NOMO-1 (cell line): ENCODE measurements around the gene GAS7.
A peak's percentile ranks its signal among the peaks of the same experiment; 100 is the strongest.

Experiments used
- DNase-seq, 2 experiments: peaks; one replicate each; lab custom pipeline; 2025; ENCODE audit not compliant: unreplicated experiment in 2 of 2; lab: John Stamatoyannopoulos, UW

Gene GAS7

DNA sequence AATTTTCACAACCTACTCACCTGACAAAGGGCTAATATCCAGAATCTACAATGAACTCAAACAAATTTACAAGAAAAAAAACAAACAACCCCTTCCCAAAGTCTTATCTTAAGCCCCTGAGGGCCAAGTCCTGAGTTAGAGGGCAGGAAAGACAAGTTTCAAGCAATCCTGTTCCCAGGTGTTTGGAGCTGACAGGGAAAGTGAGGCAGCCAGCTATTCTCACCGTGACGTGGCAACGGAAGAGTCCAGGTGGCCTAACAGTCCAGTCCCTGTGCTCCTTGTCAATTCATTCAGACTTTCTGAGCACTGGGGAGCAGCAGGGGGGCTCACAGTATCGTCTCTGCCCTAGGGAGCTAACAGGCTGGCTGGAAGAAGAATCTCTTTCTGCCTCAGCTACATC lies 203.6 kb downstream of the GAS7 start:
- no peak for DNase-seq

DNA sequence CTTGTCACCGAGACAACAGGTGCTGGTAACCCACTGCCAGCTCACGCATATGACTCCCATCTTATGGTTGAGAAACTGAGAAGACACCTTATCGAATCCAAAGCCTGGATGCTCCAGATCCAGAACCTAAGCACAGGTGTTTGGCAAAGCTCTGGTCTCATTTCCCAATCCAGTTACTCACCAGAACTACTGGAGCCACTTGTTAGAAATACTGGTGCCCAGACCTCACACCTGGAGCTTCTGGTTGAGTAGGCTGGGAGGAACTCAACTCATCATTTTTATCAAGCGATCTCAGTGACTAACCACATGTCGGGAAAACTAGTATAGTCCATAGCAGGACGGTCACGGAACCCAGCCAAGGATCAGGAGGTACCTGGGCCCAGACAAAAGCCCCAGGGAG lies 206.6 kb downstream of the GAS7 start:
- DNase-seq: no peak

DNA sequence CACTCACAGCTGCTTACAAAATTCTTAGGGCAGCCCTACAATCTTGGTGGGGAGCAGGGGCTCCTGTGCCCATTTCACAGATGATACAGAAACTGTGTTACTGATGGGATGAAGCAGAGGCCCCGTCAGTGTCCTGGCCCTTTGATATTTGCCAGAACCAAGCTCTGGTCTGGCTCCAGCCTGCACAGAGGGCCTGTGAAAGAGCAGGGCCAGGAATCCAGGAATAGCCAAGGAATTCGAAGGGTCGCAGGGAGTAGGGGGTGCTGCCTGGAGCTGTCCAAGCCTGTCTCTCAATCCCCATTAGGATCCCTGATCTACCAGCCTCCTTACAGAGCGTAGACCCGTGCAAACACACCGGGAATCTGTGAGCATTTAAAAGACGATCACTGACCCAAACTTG lies 207.1 kb downstream of the GAS7 start:
- DNase-seq: no peak

DNA sequence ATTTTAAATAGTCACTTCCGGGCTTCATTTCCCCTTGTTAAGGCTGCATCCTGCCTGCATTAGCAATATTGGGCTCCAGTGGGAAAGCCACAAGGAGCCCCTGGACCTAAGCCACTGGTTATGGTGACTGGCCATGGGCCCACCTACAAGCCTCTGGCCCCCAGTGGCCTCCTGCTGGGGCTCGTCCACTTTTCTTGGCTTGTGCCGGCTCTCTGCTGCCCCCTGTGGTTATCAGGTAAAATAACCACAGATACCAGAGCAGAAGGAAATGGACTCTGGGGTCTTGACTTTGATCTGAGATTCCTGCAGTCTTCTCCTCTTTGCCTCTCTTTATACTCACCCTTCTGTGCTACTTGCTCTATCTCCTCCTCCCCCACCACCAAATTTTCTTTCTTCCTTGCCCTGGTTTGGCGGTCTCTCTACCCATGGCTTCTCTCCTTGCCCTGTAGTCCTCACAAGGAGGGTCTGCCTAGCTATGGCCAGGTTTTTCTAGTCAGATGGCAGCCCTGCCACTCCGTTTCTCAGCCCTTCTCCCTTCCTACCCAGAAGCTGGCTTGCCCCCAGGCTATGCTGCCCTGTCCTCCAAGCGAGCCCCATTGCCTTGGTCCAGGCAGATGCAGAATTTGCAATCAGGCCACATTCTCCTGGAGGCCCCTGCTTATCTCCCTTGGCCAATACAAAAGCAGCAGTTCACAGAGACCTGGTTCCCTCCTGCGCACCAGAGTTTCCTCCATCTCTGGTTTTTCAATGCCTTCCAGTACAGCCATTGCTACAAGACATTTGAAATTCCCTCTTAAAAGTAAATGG lies 210.4 kb downstream of the GAS7 start:
- peak in 1 of 2 experiments; percentile 11 for DNase-seq

DNA sequence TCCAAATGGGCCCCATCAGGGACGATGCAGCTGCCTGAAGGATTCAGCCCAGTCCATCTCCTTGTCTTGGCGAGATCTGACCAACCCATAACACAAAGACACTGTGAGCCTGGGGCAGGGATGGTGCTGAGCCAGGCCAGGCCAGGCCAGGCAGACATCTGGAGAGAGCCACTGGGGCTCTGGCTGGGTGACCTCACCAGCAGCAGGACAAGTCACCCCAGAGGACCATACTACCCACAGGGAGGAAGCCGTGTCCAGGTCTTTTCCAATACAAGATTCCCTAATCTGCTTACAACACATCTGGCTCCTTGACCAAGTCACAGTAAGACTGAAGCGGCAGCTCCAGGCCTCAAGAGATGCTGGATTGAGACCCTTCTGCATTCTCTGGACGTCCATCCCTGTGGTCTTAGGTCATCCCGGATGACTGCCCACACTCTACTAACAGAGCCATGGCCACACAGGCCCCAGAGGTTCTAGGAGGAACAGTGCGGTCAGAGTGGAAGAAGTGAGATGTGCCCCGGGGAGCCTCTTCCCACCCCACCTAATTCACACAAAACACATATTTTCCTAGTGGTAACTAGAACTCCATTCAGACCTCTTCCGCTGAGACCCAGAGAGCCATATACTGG lies 211.5 kb downstream of the GAS7 start:
- DNase-seq: no peak

DNA sequence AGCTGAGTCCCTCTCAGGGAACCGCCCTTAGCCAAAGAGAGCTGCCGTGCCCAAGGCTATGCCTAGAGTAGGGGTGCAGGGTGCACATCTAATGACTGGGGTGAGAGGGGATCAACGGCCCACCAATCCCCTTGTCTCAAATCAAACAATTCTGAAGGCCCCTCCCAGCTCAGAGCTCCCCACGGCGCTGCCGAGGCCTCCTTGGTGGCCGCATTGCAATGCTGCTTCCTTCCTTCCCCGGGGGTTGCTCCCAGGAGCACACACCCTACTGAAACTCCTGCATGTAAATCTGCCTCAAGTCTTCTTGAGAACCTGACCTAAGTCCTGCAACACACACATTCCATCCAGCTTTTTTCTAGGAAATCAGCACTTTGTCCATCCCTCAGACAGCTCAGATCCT lies 212.8 kb downstream of the GAS7 start:
- no peak for DNase-seq

DNA sequence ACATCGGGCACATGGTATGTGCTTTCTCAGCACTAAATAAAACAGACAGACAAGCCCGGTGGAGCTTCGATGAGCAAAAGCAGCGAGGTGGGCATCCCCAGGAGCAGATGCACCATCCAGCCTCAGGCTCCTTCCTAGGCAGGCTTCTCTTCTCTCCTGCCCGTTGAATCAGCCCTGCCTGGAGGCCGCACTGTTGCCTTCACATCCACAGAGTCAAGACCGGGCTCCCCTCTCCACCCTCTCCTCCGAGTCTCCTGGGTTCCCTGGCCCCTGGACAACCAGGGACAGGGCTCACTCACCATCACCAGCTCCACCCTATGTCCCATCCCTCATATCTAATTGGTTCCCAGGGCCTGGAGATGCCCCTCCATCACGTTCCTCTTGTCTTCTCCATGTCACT lies 213.6 kb downstream of the GAS7 start:
- no peak for DNase-seq

DNA sequence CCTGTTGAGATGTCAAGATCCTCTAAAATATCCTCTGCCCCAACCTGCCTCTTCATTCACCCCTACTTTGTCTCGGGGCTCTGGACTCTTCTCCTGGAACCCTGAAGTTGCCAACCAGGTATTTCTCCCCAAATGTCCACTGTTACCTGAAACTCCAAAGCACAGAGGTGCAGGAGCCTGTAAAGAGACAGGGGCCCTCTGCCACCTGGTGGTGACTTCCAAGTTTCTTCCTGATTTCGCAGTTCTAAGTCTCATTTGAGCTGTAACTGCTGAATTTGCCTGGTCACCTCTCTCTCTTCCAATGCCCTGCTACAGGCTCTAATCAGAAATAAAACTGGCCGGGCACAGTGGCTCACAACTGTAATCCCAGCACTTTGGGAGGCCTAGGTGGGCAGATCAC lies 216.2 kb downstream of the GAS7 start:
- DNase-seq: peak; percentile 11 to 27

DNA sequence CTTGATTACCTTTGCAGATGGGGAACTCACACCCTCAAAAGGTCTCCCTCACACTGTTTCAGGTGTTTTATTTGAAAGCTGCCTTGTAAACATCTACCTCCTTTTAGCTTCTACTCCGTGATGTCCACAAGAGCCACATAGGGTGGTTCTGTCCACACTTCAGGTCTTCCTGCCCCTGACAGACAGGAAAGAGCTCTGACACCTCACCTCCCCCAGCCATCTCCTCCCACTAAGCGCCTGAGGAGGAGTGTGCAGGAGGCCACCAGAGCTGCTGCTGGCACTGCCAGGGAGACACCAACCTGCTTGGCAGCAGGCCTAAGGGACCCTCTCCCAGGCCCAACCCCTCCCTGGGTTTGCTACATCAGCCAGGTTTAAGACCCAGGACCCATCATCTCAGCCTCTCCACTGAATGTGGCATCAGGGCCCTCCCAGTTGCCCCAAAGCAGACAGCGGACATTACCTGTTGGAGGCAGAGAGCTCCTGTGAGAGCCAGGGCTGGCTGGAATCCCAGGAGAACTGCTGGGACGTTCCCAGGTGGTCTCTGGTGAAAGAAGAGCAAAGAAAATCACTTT lies 217.0 kb downstream of the GAS7 start:
- no peak for DNase-seq

DNA sequence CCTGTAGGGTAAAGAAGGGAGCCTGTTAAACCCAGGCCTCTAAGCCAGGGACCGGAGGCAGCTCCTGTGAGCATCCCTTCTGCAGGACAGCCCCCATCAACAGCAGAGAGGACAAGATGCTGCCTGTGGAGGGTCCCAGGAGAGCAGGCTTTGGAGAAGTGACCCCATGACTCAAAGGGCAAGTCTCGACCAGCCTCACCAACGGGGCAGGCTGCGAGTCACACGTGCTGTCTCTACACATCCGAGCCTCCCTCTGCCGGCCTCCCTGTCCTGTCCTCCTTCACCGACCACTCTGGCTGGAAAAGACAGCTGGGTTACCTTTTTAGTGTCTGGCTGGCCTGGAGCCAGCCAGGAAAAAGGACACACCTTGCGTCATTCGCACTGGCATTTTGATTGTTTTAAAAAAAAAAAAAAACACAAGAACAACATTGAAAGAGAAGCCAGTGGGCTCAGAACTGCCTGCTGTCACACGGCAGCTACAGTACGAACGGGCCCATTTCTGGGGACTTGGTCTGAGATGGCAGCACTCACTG lies 218.9 kb downstream of the GAS7 start:
- no peak for DNase-seq

DNA sequence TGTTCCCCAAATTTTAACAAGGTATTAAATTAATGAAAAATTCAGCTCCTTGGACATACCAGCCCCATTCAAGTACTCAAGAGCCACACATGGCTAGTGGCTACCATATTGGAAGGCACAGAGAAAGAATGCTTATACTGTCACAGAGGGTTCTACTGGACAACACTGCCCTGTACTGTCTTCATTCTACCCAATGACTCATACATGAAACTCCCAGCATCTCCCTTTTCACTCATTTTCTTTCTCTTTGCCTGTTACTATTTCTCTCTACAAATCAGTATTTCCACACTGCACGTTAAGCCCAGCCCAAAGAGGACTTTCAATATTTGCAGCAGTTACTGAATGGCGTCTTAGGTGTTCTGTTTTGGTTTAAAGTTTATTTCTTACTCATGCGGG lies 221.2 kb downstream of the GAS7 start:
- DNase-seq: no peak

DNA sequence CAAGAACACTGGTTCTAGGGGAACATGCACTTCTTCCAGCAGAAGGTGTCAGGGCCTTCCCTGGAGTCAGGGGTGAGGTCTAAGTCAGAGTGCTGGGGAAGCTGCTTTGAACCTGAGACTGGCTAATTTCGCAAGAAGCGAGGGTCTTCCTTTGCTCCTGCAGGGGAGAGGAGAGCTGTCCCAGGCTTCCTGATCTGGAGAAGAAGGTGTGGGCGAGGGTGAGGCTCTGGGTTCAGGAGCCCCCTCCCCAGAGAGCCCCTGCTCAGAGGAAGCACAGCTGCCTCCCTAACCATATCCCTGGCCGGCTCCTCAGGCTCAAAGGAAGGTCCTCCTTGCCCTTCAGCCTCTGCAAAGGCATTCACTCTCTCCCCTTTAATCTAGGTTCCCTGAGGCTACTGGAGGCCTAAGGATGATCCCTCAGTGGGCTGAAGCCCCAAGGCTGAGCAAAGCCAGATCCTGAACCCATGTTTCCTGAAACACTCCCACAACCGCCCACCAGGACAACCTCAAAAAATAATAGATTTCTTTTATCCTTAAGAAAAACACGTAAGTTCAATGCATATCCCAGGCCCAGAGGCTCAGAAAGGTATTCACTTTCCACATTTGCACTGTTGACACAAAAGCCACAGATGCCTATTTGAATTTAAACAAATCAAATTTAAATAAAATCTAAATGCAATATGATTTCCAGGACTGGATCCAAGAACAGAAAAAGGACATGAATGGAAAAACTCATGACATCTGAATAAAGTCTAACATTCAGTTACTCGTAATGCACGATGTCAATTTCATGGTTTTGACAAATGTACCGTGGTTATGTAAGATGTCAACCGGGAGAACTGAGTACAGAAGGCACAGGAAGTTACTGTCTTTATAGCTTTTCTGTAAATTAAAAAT lies 221.9 kb downstream of the GAS7 start:
- DNase-seq: peak in 1 of 2 experiments; percentile 41

DNA sequence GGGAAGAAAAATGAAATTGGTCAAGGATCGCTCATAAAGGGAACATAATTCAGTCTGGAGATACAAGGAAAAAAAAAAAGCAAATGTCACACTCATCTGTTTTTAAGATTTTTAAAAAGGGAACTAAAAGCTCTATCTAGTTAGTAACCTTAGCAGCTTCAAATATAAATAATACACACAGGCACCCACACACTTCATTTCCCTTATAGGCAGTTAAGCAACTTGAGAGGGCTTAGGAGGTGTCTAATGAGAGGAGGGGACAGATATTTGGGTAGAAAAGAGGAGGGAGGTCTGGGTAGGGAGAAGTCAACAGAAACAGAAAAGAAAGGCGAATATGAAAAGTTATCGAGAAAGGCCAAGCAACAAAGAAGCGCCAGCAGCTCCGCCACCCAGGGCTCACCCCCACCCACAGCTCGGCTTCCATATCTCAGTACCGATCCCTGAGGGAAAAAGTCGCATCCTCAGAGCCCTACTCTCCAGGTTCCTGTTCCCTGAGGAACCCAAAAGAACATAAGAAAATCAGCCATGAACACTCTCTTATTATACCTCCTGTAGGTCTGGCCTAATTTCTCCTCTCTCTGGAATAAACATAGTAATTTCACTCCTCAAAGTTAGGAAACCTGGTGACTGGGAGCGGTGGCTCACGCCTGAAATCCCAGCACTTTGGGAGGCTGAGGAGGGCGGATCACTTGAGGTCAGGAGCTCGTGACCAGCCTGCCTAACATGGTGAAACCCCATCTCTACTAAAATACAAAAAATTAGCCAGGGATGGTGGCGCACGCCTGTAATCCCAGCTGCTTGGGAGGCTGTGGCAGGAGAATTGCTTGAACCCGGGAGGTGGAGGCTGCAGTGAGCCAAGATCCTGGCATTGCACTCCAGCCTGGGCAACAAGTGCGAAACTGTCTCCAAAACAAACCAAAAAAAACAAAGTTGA lies 223.7 kb downstream of the GAS7 start:
- DNase-seq: peak; percentile 13 to 51

DNA sequence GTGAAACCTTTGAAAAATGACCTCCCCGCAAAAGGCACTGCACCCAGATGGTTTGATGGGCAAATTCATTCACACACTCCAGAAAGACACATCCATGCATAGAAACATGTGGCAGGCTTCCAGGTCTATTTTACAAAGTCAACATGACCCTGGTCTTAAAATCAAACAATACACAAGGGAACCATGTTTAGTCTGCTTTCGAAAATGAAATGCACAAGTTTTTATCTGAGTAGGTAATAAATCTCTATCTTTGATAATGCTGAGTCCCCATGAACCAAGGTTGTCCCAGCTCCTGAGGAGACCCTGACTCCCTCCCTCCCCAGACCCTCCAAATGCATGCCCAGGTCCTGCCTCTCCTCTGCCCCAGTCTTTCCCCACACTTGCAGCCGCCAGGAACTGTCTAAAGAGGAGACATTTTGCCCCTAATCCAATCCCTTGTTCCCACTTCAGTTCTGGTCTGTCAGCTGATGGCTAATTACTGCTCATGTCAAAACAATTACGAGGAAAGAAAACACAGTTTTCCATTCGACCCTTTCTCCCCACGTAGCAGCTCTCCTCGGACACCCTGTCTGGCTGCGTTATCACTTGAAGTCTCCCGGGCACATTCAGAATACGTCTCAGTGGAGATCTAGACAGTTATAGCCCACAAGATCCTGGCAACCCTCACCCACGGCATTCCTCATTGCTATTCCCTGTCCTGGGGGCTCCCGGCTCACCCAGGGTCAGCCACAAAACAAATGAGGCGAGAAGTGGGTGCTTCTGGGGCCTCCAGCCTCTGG lies 224.5 kb downstream of the GAS7 start:
- no peak for DNase-seq

DNA sequence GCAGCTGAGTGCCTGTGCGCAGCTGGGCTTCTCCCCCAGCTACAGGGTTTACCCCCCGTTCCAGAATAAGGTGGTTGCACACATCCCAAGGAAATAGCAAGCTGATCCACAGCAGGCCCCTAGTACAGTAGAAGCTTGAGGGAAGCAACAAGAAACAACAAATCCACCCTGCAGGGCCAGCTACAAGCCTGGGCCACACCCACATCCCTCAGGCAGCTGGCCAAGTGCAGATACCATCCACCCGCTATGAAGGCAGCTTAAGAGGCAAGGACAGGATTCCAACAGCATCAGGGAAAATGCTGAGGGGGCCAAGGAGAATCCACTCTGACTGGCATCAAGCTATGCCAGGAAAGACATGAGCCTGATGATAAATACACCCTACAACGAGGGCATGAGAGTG lies 226.4 kb downstream of the GAS7 start:
- no peak for DNase-seq

DNA sequence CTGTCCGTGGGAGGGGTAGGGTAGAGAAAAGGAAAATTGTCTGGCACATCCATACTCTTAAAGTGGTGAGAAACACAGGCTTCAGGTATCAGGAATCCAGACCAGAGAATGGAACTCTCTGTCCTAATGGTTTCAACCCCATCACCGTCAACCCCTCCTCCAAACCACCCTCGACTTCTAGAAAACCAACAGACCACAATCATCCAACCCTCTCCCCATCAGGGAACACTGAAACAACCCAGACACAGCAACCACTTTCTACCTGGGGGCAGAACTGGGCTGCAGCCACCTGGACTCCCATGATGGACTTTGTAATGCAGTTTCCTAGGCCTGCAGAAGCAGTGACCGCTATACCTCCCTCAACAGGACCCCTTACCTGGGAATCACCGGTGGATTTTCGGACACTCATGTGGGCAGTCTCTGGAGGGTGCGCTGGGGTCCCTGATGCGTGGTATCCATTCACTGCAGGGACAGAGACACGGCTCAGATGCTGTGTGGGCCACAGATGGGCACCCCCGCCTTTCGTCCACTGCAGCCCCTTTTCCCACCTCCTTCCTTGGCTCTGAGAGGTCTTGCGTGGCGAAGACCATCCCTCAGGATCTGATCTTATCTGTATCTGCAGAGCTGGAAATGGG lies 229.0 kb downstream of the GAS7 start:
- DNase-seq: no peak

DNA sequence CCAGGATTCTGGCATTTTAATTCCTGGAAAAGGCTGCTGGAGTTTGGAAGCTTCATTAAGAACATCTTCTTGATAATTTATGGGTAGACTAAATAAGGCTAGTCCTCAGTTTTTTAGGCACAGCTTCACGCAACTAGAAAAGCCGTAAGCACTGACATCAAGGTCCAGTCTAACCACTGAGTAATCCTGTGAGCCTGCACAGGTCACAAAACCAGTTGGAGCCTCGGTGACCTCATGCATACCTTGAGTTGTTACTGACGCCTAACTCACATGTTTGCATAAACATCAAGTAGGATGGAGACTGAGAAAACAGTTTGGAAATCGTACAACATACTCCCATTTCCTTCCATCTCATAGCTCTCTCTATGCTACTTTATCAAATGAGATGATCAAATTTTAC lies 229.5 kb downstream of the GAS7 start:
- no peak for DNase-seq

DNA sequence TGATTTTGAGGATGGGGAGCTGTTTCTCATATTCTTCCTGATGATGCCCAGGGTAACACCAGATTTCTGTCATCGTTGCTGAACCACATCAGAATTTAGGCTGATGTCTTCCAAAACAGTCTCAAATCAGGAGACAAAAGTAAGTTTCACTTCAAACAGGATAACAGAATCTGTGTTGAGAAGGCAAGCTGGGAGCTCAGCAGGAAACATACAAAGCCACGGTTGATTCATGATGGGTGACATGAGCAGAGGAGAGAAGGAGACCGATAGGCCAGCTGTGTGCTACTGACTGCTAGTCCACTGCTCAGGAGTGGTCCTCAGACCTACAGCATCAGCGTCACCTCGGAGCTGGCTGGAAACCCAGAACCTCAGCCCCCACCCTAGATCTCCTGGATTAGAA lies 230.4 kb downstream of the GAS7 start:
- DNase-seq: no peak
